Loucy (cell line): Measurements from ENCODE around the gene MARCO.

Source experiments
- H2AFZ ChIP-seq: fragments of 200-600 bp; sonication (generic); 2 replicates; pipeline ENCODE4 v1.6.0; 2016; ENCODE audit warnings: antibody characterized with exemption, mild to moderate bottlenecking, low read length, moderate library complexity
- H3F3A ChIP-seq: fragments of 200-600 bp; 2 replicates; pipeline ENCODE4 v1.6.0; 2016; ENCODE audit warnings: antibody characterized with exemption, low read depth, mild to moderate bottlenecking
- H3K27me3 ChIP-seq: fragments of 200-600 bp; sonication (generic); 2 replicates; pipeline ENCODE4 v1.6.1; 2014; ENCODE audit warnings: low read length, mild to moderate bottlenecking; ENCODE audit not compliant: insufficient read depth, poor library complexity, severe bottlenecking
- H3K36me3 ChIP-seq: fragments of 200-600 bp; sonication (generic); 2 replicates; pipeline ENCODE4 v1.6.1; 2016; ENCODE audit warnings: low read length; ENCODE audit not compliant: insufficient read depth
- H3K4me1 ChIP-seq: fragments of 200-600 bp; sonication (generic); 2 replicates; pipeline ENCODE4 v1.5.1; 2014; ENCODE audit warnings: low read length, mild to moderate bottlenecking; ENCODE audit not compliant: insufficient read depth, poor library complexity, severe bottlenecking
- H3K4me2 ChIP-seq: fragments of 200-600 bp; sonication (generic); 2 replicates; pipeline ENCODE4 v1.6.0; 2014; ENCODE audit warnings: antibody characterized with exemption, low read length, low read depth, mild to moderate bottlenecking; ENCODE audit not compliant: poor library complexity, severe bottlenecking
- H3K4me3 ChIP-seq: fragments of 200-600 bp; sonication (generic); 2 replicates; pipeline ENCODE4 v1.5.1; 2014; ENCODE audit warnings: low read length, mild to moderate bottlenecking, mixed read lengths; ENCODE audit not compliant: poor library complexity, severe bottlenecking
- H3K79me2 ChIP-seq: fragments of 200-600 bp; sonication (generic); 2 replicates; pipeline ENCODE4 v1.6.1; 2014; ENCODE audit warnings: low read length; ENCODE audit not compliant: insufficient read depth
- H3K9ac ChIP-seq: fragments of 200-600 bp; sonication (generic); 2 replicates; pipeline ENCODE4 v1.6.0; 2014; ENCODE audit warnings: mild to moderate bottlenecking, low read depth, low read length, moderate library complexity; ENCODE audit not compliant: poor library complexity, severe bottlenecking
- H3K9me2 ChIP-seq: fragments of 200-600 bp; sonication (generic); replicated peaks from 2 replicates; pipeline ENCODE4 v1.6.1; 2016; ENCODE audit warnings: low read depth, low read length, mixed read lengths
- H3K9me3 ChIP-seq: fragments of 200-600 bp; sonication (generic); 2 replicates; pipeline ENCODE4 v1.6.1; 2014; ENCODE audit warnings: mild to moderate bottlenecking, antibody characterized with exemption, low read length, low read depth; ENCODE audit not compliant: insufficient read depth
- H4K20me1 ChIP-seq: fragments of 200-600 bp; sonication (generic); 2 replicates; pipeline ENCODE4 v1.6.0; 2014; ENCODE audit warnings: antibody characterized with exemption, low read length, mild to moderate bottlenecking; ENCODE audit not compliant: insufficient read depth, poor library complexity, severe bottlenecking
- CTCF ChIP-seq: fragments of 200-600 bp; sonication (generic); conservative IDR thresholded peaks from 2 replicates; pipeline ENCODE4 v1.5.1; 2014; ENCODE audit warnings: mild to moderate bottlenecking, antibody characterized with exemption, low read length
- EZH2phosphoT487 ChIP-seq: fragments of 200-600 bp; IDR thresholded peaks from 2 replicates; pipeline ENCODE4 v1.6.1; 2018; ENCODE audit warnings: antibody characterized with exemption, mild to moderate bottlenecking, moderate library complexity, borderline replicate concordance

Gene MARCO

DNA sequence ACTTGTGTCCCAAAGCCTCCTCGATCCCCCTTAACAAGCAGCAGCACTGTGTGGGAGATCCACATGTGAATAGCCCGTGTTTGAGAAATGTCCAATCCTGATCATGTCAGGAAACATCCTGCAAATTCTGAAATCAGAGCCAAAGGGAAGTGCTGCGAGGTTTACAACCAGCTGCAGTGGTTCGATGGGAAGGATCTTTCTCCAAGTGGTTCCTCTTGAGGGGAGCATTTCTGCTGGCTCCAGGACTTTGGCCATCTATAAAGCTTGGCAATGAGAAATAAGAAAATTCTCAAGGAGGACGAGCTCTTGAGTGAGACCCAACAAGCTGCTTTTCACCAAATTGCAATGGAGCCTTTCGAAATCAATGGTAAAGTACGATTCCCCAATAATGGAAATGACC, at the start of gene MARCO:
Gene MARCO (plus strand): TSS at position 164 of the 400 bp plus-strand sequence. CDS start 107 bp downstream, at position 271.
- Histone ChIP-seq H3K9ac (no peak within 1 kb of the TSS), H3K27me3 (no peaks in the 10 kb centered on the region)

DNA sequence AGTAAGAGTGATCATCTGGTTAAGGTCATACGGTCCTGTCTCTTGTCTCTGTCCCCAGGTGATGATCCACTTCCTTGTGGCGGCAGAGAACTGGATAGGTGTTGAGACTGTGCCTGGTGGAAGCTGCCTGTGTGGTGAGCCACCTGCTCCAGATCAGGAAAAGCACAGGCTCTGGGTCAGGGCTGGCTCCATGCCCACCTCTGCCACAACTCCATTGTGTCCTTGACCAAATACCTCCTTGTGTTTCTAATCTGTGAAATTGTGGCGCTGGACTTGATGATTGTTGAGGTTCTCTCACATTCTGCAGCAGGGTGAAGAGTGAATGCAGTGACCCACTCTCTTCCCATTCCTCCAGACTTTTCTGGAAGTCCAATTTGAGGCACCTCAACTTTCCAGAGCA, 48.9 kb upstream of the MARCO start:
- H4K20me1 ChIP-seq, result no peaks in the 10 kb centered on the region
- no peak overlapping the region for H3K4me3 ChIP-seq
- no peak overlapping the region for H3K4me2 ChIP-seq
- H3K4me1 ChIP-seq, result no peaks in the 10 kb centered on the region
- H3K9ac ChIP-seq, result no peak overlapping the region
- no peaks in the 10 kb centered on the region for H3K9me2 ChIP-seq
- H2AFZ ChIP-seq, result no peak overlapping the region
- no peaks in the 10 kb centered on the region for H3K36me3 ChIP-seq
- H3K27me3 ChIP-seq, result no peaks in the 10 kb centered on the region
- TF ChIP-seq CTCF, result no peak
- TF ChIP-seq EZH2phosphoT487, result no peak
- H3F3A ChIP-seq, result no peaks in the 10 kb centered on the region
- H3K9me3 ChIP-seq, result no peaks in the 10 kb centered on the region
- no peaks in the 10 kb centered on the region for H3K79me2 ChIP-seq

More for the DNA sequence above, at the start of gene MARCO:
- Histone ChIP-seq H3K9me2 (no peaks in the 10 kb centered on the region), H3K4me1 (no peaks in the 10 kb centered on the region), H4K20me1 (no peaks in the 10 kb centered on the region), H3K9me3 (no peaks in the 10 kb centered on the region), H3K4me2 (no peak within 1 kb of the TSS), H3K36me3 (no peaks in the 10 kb centered on the region), H3K4me3 (no peak within 1 kb of the TSS), H3F3A (no peaks in the 10 kb centered on the region), H3K79me2 (no peaks in the 10 kb centered on the region), H2AFZ (no peak within 1 kb of the TSS)
- TF ChIP-seq EZH2phosphoT487 (no peak), CTCF (no peak)

- Histone ChIP-seq H3K27me3 (no peaks in the 10 kb centered on the region), H3F3A (no peaks in the 10 kb centered on the region), H3K9me3 (no peaks in the 10 kb centered on the region), H3K9ac (no peak overlapping the region), H3K4me2 (no peak overlapping the region), H2AFZ (no peak overlapping the region), H3K79me2 (no peaks in the 10 kb centered on the region), H3K9me2 (no peaks in the 10 kb centered on the region), H4K20me1 (no peaks in the 10 kb centered on the region), H3K4me1 (no peaks in the 10 kb centered on the region), H3K36me3 (no peaks in the 10 kb centered on the region), H3K4me3 (no peak overlapping the region)
- TF ChIP-seq CTCF (no peak), EZH2phosphoT487 (no peak)
Observed at GRCh38 chr2:118902266-118903028, 39.5 kb upstream of the MARCO start.
